ENCODE measurements around the gene NEDD1. TPM values are rescaled to one million over a fixed set of nuclear protein-coding genes. Genes with fewer than 3 reads are reported as not detected.

The NEDD1 gene
- total RNA-seq, 4 donors from 2014 or later: 8.8 to 20.8 (median 14.7) TPM

- peak in 1 of 3 donors; percentile 43 for TF ChIP-seq CTCF (IDR thresholded peaks at IDR 0.05)
- DNase-seq (ENCODE audit: low spot score): no peak
- ATAC-seq (ENCODE audit: low FRiP score): peak; percentile 72
Observed at GRCh38 chr12:96985515-96986362, 78.7 kb downstream of the NEDD1 start.

GRCh38 chr12:96986883-96987523 lies 79.9 kb downstream of the NEDD1 start:
- TF ChIP-seq CTCF (IDR thresholded peaks at IDR 0.05): no peak
- ATAC-seq (ENCODE audit: low FRiP score) (no peak), DNase-seq (ENCODE audit: low spot score) (no peak)

- ATAC-seq (ENCODE audit: low FRiP score): no peak
- TF ChIP-seq CTCF (IDR thresholded peaks at IDR 0.05): no peak
- no peak for DNase-seq (ENCODE audit: low spot score)
Observed at GRCh38 chr12:96988919-96989318, 81.9 kb downstream of the NEDD1 start.

- ATAC-seq (ENCODE audit: low FRiP score): no peak
- TF ChIP-seq CTCF (IDR thresholded peaks at IDR 0.05): no peak
- no peak for DNase-seq (ENCODE audit: low spot score)
Observed at GRCh38 chr12:96989916-96990315, 82.9 kb downstream of the NEDD1 start.

DNA sequence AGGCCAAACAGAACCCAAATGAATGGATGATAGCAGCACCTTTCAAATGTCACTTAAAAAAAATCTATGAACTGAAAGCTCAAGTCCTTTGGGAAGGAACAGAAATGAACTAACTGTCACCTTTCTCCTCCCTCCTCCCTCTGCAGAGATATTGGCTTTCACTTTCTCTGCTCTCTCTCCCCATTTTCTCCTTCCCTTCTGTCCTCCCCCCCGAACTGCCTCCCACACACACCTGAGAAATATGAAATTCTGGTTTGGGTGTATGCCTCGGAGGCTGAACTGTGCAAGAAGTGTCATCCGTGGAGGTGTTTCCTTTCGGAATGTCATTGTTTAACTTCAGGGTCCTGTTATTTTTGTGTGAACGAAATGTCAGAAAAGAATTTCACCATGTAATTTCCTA lies 87.8 kb downstream of the NEDD1 start:
- ATAC-seq (ENCODE audit: low FRiP score): no peak
- no peak for DNase-seq (ENCODE audit: low spot score)
- no peak for TF ChIP-seq CTCF (IDR thresholded peaks at IDR 0.05)

GRCh38 chr12:96995861-96996260 lies 88.8 kb downstream of the NEDD1 start:
- no peak for TF ChIP-seq CTCF (IDR thresholded peaks at IDR 0.05)
- ATAC-seq (ENCODE audit: low FRiP score): no peak
- DNase-seq (ENCODE audit: low spot score): no peak
